HEK293T (cell line): ENCODE data around the gene CHSY3.

ENCODE experiments used
- ARNT ChIP-seq: fragments of 450-650 bp; IDR thresholded peaks from 2 replicates; pipeline ENCODE4 v1.6.1; 2017; ENCODE audit warnings: mild to moderate bottlenecking
- CTBP1 ChIP-seq: fragments of 450-650 bp; IDR thresholded peaks from 2 replicates; pipeline ENCODE4 v1.6.1; 2016; ENCODE audit warnings: borderline replicate concordance
- FOXK2 ChIP-seq: fragments of 450-650 bp; IDR thresholded peaks from 2 replicates; pipeline ENCODE4 v1.6.1; 2016; ENCODE audit warnings: mild to moderate bottlenecking
- FOXM1 ChIP-seq: fragments of 450-650 bp; IDR thresholded peaks from 2 replicates; pipeline ENCODE4 v1.6.1; 2017; ENCODE audit warnings: mild to moderate bottlenecking, borderline replicate concordance
- HDGF ChIP-seq: fragments of 450-650 bp; IDR thresholded peaks from 2 replicates; pipeline ENCODE4 v1.6.1; 2017; ENCODE audit warnings: antibody characterized with exemption, borderline replicate concordance
- PKNOX1 ChIP-seq: fragments of 450-650 bp; IDR thresholded peaks from 2 replicates; pipeline ENCODE4 v1.6.1; 2016
- SP1 ChIP-seq: fragments of 450-650 bp; IDR thresholded peaks from 2 replicates; pipeline ENCODE4 v1.6.1; 2017
- SUZ12 ChIP-seq: fragments of 450-650 bp; IDR thresholded peaks from 2 replicates; pipeline ENCODE4 v1.6.1; 2016; ENCODE audit warnings: mild to moderate bottlenecking
- TARDBP ChIP-seq: fragments of 450-650 bp; IDR thresholded peaks from 2 replicates; pipeline ENCODE4 v1.6.1; 2016
- ZNF384 ChIP-seq: fragments of 450-650 bp; IDR thresholded peaks from 2 replicates; pipeline ENCODE4 v1.6.1; 2016

GRCh38 chr5:130065617-130066016, 161.4 kb downstream of the CHSY3 start:
- TF ChIP-seq FOXK2 (no peak), SUZ12 (no peak), HDGF (no peak), ARNT (no peak), PKNOX1 (no peak), SP1 (no peak), FOXM1 (no peak), CTBP1 (no peak), TARDBP (no peak), ZNF384 (no peak)
